ENCODE measurements around the gene TRAPPC8.

DNA sequence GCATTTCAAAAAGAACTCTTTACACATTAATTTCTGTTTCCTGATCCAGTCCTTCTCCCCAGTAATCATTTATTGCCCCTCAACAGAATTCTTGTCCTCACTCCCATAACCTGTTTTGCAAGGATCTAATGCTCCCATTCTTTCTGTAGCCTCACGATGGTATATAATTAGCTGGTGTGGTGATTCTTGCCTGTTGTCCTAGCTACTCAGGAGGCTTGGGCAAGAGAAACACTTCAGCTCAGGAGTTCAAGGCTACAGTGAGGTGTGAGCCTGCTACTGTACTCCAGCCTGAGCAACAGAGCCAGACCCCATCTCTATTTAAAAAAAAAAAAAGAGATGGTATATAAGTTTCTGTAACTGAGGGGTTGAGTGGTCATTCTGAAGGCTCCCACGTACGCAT lies 7.7 kb upstream of the TRAPPC8 start:
- TF ChIP-seq ZFP3 (CRISPR knock-in tag; IDR thresholded peaks at IDR 0.05) (no peak), OSR1 (CRISPR knock-in tag; IDR thresholded peaks at IDR 0.05) (no peak), CREB5 (CRISPR knock-in tag; IDR thresholded peaks at IDR 0.05; ENCODE audit: low read depth) (no peak), ESRRG (CRISPR knock-in tag; IDR thresholded peaks at IDR 0.05) (no peak), PPARA (CRISPR knock-in tag; IDR thresholded peaks at IDR 0.05; ENCODE audit: borderline replicate concordance) (no peak), ISL1 (CRISPR knock-in tag; IDR thresholded peaks at IDR 0.05) (no peak), ZNF8 (CRISPR knock-in tag; IDR thresholded peaks at IDR 0.05) (no peak), ZNF565 (CRISPR knock-in tag; conservative IDR thresholded peaks at IDR 0.05; ENCODE audit: low read depth) (no peak)
- TF ChIP-seq, protein P1, sequence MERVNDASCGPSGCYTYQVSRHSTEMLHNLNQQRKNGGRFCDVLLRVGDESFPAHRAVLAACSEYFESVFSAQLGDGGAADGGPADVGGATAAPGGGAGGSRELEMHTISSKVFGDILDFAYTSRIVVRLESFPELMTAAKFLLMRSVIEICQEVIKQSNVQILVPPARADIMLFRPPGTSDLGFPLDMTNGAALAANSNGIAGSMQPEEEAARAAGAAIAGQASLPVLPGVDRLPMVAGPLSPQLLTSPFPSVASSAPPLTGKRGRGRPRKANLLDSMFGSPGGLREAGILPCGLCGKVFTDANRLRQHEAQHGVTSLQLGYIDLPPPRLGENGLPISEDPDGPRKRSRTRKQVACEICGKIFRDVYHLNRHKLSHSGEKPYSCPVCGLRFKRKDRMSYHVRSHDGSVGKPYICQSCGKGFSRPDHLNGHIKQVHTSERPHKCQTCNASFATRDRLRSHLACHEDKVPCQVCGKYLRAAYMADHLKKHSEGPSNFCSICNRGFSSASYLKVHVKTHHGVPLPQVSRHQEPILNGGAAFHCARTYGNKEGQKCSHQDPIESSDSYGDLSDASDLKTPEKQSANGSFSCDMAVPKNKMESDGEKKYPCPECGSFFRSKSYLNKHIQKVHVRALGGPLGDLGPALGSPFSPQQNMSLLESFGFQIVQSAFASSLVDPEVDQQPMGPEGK (CRISPR knock-in tag; IDR thresholded peaks at IDR 0.05; ENCODE audit: borderline replicate concordance), result no peak
